Fibroblast of lung (primary cell): ENCODE data around the gene SLC29A4.

Experiments used
- CTCF ChIP-seq, 2 donors: IDR thresholded peaks in 1 of 2; conservative IDR thresholded peaks in 1 of 2; 1 replicate in 1 of 2; 2 replicates in 1 of 2; pipeline ENCODE4 v1.5.1; 2011 to 2012; ENCODE audit warnings: low read length in 2 of 2, control low read depth in 1 of 2, inconsistent platforms in 1 of 2, low read depth in 1 of 2, mild to moderate bottlenecking in 1 of 2
- EZH2 ChIP-seq: IDR thresholded peaks from 2 replicates; pipeline ENCODE4 v1.5.1; 2012; ENCODE audit warnings: low read length, control low read depth, mild to moderate bottlenecking; ENCODE audit errors: missing control alignments

GRCh38 chr7:5300366-5300765 is 17.6 kb downstream of the SLC29A4 start:
- TF ChIP-seq EZH2 = no peak
- no peak for TF ChIP-seq CTCF (conservative IDR thresholded peaks at IDR 0.05 in 1 of 2, IDR thresholded peaks at IDR 0.05 in 1 of 2; ENCODE audit: low read depth in 1 of 2, low read length in 2 of 2)
